Mesendoderm (in vitro differentiated cells): ENCODE results near the gene INSRR.

Experiments used
- DNase-seq: peaks from one replicate; pipeline ENCODE4 v3.0.0; 2013
- H2AK5ac ChIP-seq: 2 replicates; pipeline ENCODE4 v1.6.1; 2013; ENCODE audit warnings: low read length, inconsistent platforms
- H2BK120ac ChIP-seq: 2 replicates; pipeline ENCODE4 v1.6.1; 2013; ENCODE audit warnings: low read depth, mild to moderate bottlenecking, low read length, moderate library complexity, mixed read lengths
- H2BK15ac ChIP-seq: replicated peaks from 2 replicates; pipeline ENCODE4 v1.6.1; 2013; ENCODE audit warnings: low read depth, mild to moderate bottlenecking, moderate library complexity
- H2BK5ac ChIP-seq: 2 replicates; pipeline ENCODE4 v1.6.1; 2013; ENCODE audit warnings: low read length, inconsistent platforms
- H3K18ac ChIP-seq: 2 replicates; pipeline ENCODE4 v1.6.1; 2013; ENCODE audit warnings: mild to moderate bottlenecking, low read length, mixed read lengths
- H3K23ac ChIP-seq: one replicate; pipeline ENCODE4 v1.6.1; 2013; ENCODE audit warnings: low read length
- H3K27ac ChIP-seq: 2 replicates; pipeline ENCODE4 v1.5.1; 2013; ENCODE audit warnings: low read depth, mild to moderate bottlenecking, inconsistent platforms, low read length, moderate library complexity
- H3K27me3 ChIP-seq: 2 replicates; pipeline ENCODE4 v1.6.1; 2013; ENCODE audit warnings: low read length, control low read depth, mild to moderate bottlenecking, inconsistent platforms; ENCODE audit not compliant: insufficient read depth, poor library complexity
- H3K36me3 ChIP-seq: 2 replicates; pipeline ENCODE4 v1.6.1; 2013; ENCODE audit warnings: low read length, inconsistent platforms; ENCODE audit not compliant: control insufficient read depth, insufficient read depth
- H3K4ac ChIP-seq: one replicate; pipeline ENCODE4 v1.6.1; 2013; ENCODE audit warnings: low read depth, mild to moderate bottlenecking, low read length, moderate library complexity
- H3K4me1 ChIP-seq: 2 replicates; pipeline ENCODE4 v1.6.1; 2013; ENCODE audit warnings: low read depth, low read length, inconsistent platforms; ENCODE audit not compliant: control insufficient read depth
- H3K4me2 ChIP-seq: 2 replicates; pipeline ENCODE4 v1.6.1; 2013; ENCODE audit warnings: low read length
- H3K4me3 ChIP-seq: 2 replicates; pipeline ENCODE4 v1.5.1; 2013; ENCODE audit warnings: mild to moderate bottlenecking, low read length
- H3K56ac ChIP-seq: one replicate; pipeline ENCODE4 v1.6.1; 2013; ENCODE audit warnings: low read length
- H3K79me1 ChIP-seq: 2 replicates; pipeline ENCODE4 v1.6.1; 2013; ENCODE audit warnings: low read length, inconsistent platforms
- H3K79me2 ChIP-seq: 2 replicates; pipeline ENCODE4 v1.6.1; 2013; ENCODE audit warnings: mild to moderate bottlenecking, low read length; ENCODE audit not compliant: control insufficient read depth, insufficient read depth
- H3K9ac ChIP-seq: 2 replicates; pipeline ENCODE4 v1.6.1; 2013; ENCODE audit warnings: low read length, inconsistent platforms
- H4K5ac ChIP-seq: one replicate; pipeline ENCODE4 v1.6.1; 2013; ENCODE audit warnings: low read length
- H4K8ac ChIP-seq: one replicate; pipeline ENCODE4 v1.6.1; 2013; ENCODE audit warnings: low read depth, mild to moderate bottlenecking, control low read depth, low read length, moderate library complexity
- WGBS: extraction: QIAGEN DNeasy Blood & Tissue Kit; methylation state at CpG from one replicate; pipeline ENCODE4 v1.1.7; 2013; ENCODE audit warnings: low lambda C conversion rate, missing lambda C conversion rate; ENCODE audit not compliant: insufficient coverage; ENCODE audit errors: extremely low coverage; 5-methylcytosine and 5-hydroxymethylcytosine counted together

Gene INSRR

DNA sequence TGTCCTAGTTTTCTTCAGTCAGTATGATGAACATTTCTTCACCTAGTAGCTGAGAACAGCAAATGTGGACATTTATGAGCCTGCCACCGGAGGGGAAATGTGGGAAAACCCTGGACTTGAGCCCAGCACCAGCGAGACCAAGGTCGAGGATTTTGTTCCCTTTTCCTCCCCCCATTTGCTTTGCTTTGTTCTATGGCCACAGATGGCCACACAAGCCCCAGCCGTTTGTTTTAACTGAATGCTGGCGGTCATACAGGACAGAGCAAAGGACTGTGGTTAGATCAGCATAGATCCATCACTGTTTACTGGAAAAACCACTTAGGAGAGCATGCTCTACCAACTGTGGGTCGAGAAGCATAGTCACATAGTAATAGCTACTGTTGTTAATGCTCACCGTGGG is 63.1 kb downstream of the INSRR start:
- H3K23ac ChIP-seq, result no peak overlapping the region
- H3K4me3 ChIP-seq, result no peak overlapping the region
- no peak overlapping the region for H3K56ac ChIP-seq
- H2AK5ac ChIP-seq, result no peak overlapping the region
- DNase-seq, result no peak
- H3K9ac ChIP-seq, result no peak overlapping the region
- H2BK5ac ChIP-seq, result no peak overlapping the region
- no peak overlapping the region for H4K8ac ChIP-seq
- no peaks in the 10 kb centered on the region for H3K79me2 ChIP-seq
- no peak overlapping the region for H2BK120ac ChIP-seq
- H4K5ac ChIP-seq, result no peak overlapping the region
- H3K27me3 ChIP-seq, result no peaks in the 10 kb centered on the region
- no peak overlapping the region for H3K4me2 ChIP-seq
- H3K18ac ChIP-seq, result no peak overlapping the region
- H3K4me1 ChIP-seq, result peaks cover 6% of the 10 kb centered on the region
- no peak overlapping the region for H3K4ac ChIP-seq
- no CpG with 5 or more reads among the region's 7 CpGs for WGBS
- H2BK15ac ChIP-seq, result no peak overlapping the region
- peak overlapping the region; percentile 13 for H3K27ac ChIP-seq
- H3K79me1 ChIP-seq, result peaks cover 5% of the 10 kb centered on the region
- peaks cover 27% of the 10 kb centered on the region for H3K36me3 ChIP-seq

DNA sequence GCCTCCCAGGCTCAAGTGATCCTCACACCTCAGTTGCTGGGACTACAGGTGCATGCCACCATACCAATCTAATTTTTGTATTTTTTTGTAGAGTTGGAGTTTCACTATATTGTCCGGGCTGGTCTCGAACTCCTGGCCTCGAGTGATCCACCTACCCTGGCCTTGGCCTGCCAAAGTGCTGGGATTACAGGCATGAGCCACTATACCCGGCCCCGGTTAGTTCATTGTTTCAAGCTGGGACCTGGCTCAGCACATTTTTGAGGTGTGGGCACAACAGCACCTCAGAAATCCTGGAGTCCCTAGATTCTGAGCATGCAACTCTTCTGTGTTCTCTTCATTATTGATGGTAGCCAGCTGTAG is 63.6 kb downstream of the INSRR start:
- no peak overlapping the region for H3K9ac ChIP-seq
- no peak overlapping the region for H2BK15ac ChIP-seq
- no CpG with 5 or more reads among the region's 5 CpGs for WGBS
- peaks cover 26% of the 10 kb centered on the region for H3K36me3 ChIP-seq
- no peak overlapping the region for H2BK5ac ChIP-seq
- no peak for DNase-seq
- H3K56ac ChIP-seq, result no peak overlapping the region
- no peak overlapping the region for H3K27ac ChIP-seq
- no peaks in the 10 kb centered on the region for H3K27me3 ChIP-seq
- no peak overlapping the region for H3K18ac ChIP-seq
- H3K4me1 ChIP-seq, result peaks cover 6% of the 10 kb centered on the region
- no peak overlapping the region for H4K8ac ChIP-seq
- no peaks in the 10 kb centered on the region for H3K79me2 ChIP-seq
- H2BK120ac ChIP-seq, result no peak overlapping the region
- H3K4me2 ChIP-seq, result no peak overlapping the region
- no peak overlapping the region for H3K23ac ChIP-seq
- no peak overlapping the region for H3K4ac ChIP-seq
- no peak overlapping the region for H2AK5ac ChIP-seq
- H4K5ac ChIP-seq, result no peak overlapping the region
- no peak overlapping the region for H3K4me3 ChIP-seq
- peaks cover 5% of the 10 kb centered on the region for H3K79me1 ChIP-seq

DNA sequence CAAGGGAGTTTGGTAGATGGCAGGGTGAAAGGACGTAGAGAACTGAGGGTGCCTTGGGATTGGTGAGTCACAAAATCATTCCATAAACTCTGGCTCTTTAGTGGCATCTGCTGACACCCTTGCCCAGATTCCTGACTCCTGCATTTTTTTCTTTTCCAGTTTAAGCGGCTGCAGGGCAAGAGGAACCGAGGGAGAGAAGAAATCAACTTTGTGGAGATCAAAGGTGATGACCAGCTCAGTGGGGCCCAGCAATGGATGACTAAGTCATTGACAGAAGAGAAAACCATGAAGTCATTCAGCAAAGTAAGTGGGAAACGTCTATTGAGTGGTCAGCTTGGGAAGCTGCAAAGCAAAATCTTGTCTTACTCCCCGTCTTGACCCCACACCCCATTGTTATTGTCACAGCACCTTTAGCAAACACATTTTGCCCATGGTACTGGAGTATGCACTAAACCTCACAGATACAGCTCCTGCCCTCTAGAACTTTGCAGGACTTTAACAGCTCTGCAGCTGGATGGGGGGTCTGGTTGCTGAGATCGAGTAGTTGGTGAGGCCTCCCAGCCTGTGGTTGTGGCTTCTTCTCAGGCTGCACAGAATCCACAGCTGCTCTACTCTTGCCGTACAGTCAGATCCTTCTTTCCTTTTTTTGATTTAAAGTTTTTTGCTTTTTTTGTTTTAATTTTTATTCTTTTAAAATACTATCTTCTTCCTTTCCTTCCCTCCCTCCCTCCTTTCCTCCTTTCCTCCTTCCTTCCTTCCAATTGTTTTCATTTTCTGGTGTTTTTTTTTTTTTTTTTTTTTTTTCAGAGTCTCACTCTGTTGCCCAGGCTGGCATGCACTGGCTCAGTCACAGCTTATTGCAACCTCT is 64.2 kb downstream of the INSRR start:
- H3K4me2 ChIP-seq, result no peak overlapping the region
- H2AK5ac ChIP-seq, result no peak overlapping the region
- no peak overlapping the region for H3K56ac ChIP-seq
- H3K79me1 ChIP-seq, result peaks cover 5% of the 10 kb centered on the region
- WGBS, result no CpG with 5 or more reads among the region's 7 CpGs
- H4K5ac ChIP-seq, result no peak overlapping the region
- H3K4me1 ChIP-seq, result peaks cover 6% of the 10 kb centered on the region
- H3K79me2 ChIP-seq, result peaks cover 1% of the 10 kb centered on the region
- no peak overlapping the region for H2BK15ac ChIP-seq
- H3K27me3 ChIP-seq, result no peaks in the 10 kb centered on the region
- no peak overlapping the region for H3K27ac ChIP-seq
- H2BK5ac ChIP-seq, result no peak overlapping the region
- H3K4me3 ChIP-seq, result no peak overlapping the region
- H3K23ac ChIP-seq, result no peak overlapping the region
- H2BK120ac ChIP-seq, result no peak overlapping the region
- no peak overlapping the region for H4K8ac ChIP-seq
- H3K36me3 ChIP-seq, result peaks cover 26% of the 10 kb centered on the region
- H3K4ac ChIP-seq, result no peak overlapping the region
- no peak for DNase-seq
- H3K9ac ChIP-seq, result no peak overlapping the region
- no peak overlapping the region for H3K18ac ChIP-seq
